Stimulated activated CD4-positive, alpha-beta T cell treated with anti-CD3 and anti-CD28 coated beads, Interleukin-15, amount 100 ng/mL, for 48 hours (primary cell): ENCODE data around the gene PNLIP.

Source experiments
- DNase-seq, 2 donors: peaks; one replicate each; pipeline ENCODE4 v3.0.0-alpha.2; 2020; ENCODE audit warnings: low read depth in 2 of 2

PNLIP gene

GRCh38 chr10:116545756-116546155, at the start of gene PNLIP:
Gene PNLIP, plus strand, starts transcription at chr10:116545931. Its CDS starts 162 bp downstream, at chr10:116546093.
- no peak for DNase-seq

- no peak for DNase-seq
These were observed 40.9 kb upstream of the PNLIP start for GRCh38 chr10:116504786-116505185.

- DNase-seq = no peak
These were observed 35.2 kb upstream of the PNLIP start for GRCh38 chr10:116510565-116510964.

- no peak for DNase-seq
These were observed 34.4 kb upstream of the PNLIP start for GRCh38 chr10:116511365-116511764.

- DNase-seq = peak in 1 of 2 donors; percentile 22
These were observed 24.1 kb upstream of the PNLIP start for GRCh38 chr10:116521424-116522290.

- no peak for DNase-seq
These were observed 22.8 kb upstream of the PNLIP start for GRCh38 chr10:116522803-116523381.

- DNase-seq = no peak
These were observed 21.0 kb upstream of the PNLIP start for GRCh38 chr10:116524736-116525135.

- DNase-seq = no peak
These were observed 19.5 kb upstream of the PNLIP start for GRCh38 chr10:116526219-116526618.

- DNase-seq = no peak
These were observed 8.9 kb upstream of the PNLIP start for GRCh38 chr10:116536810-116537209.

- no peak for DNase-seq
These were observed 7.3 kb upstream of the PNLIP start for GRCh38 chr10:116538456-116538855.

- no peak for DNase-seq
These were observed 6.7 kb upstream of the PNLIP start for GRCh38 chr10:116538992-116539391.

- DNase-seq = no peak
These were observed 4.9 kb upstream of the PNLIP start for GRCh38 chr10:116540814-116541213.

- DNase-seq = no peak
These were observed 3.6 kb upstream of the PNLIP start for GRCh38 chr10:116542007-116542677.

- DNase-seq = no peak
These were observed 609 bp upstream of the PNLIP start for GRCh38 chr10:116545122-116545521.

GRCh38 chr10:116548301-116548700, 2.6 kb downstream of the PNLIP start:
- no peak for DNase-seq

- DNase-seq = no peak
These were observed 7.7 kb downstream of the PNLIP start for GRCh38 chr10:116553378-116553980.

- no peak for DNase-seq
These were observed 8.9 kb downstream of the PNLIP start for GRCh38 chr10:116554628-116555027.

GRCh38 chr10:116555880-116556279, 10.1 kb downstream of the PNLIP start:
- DNase-seq = no peak

- no peak for DNase-seq
These were observed 11.7 kb downstream of the PNLIP start for GRCh38 chr10:116557305-116557880.

GRCh38 chr10:116565534-116565933, 19.8 kb downstream of the PNLIP start:
- DNase-seq = no peak

GRCh38 chr10:116566932-116567331, 21.2 kb downstream of the PNLIP start:
- no peak for DNase-seq

- DNase-seq = no peak
These were observed 21.6 kb downstream of the PNLIP start for GRCh38 chr10:116567335-116567734.
